ENCODE measurements around the gene FAR2.

- no peak for TF ChIP-seq CTCF (conservative IDR thresholded peaks at IDR 0.05 in 1 of 2, IDR thresholded peaks at IDR 0.05 in 1 of 2; ENCODE audit: low read depth in 1 of 2, low read length in 2 of 2)
- no peak for TF ChIP-seq EZH2 (IDR thresholded peaks at IDR 0.05; ENCODE audit: low read length, missing control alignments)
Observed at GRCh38 chr12:29149691-29150281, 708 bp downstream of the FAR2 start.

Measured in fibroblast of lung (primary cell).